COLO829 (cell line): ENCODE measurements around the gene DAPK1.
"Not testable (repeated sequence)": the region's sequence is repeated elsewhere in the genome, so short reads cannot be mapped to it uniquely, and the experiment has no call there.

ENCODE experiments used
- DNase-seq: peaks from one replicate; pipeline ENCODE4 v3.0.0; 2012; ENCODE audit warnings: low spot score

The DAPK1 gene

GRCh38 chr9:87716141-87716540, 218.5 kb downstream of the DAPK1 start:
- peak; percentile 21 for DNase-seq

- DNase-seq: no peak
Observed at GRCh38 chr9:87717456-87717855, 219.8 kb downstream of the DAPK1 start.

- no peak for DNase-seq
Observed at GRCh38 chr9:87718231-87718630, 220.6 kb downstream of the DAPK1 start.

GRCh38 chr9:87718852-87719612, 221.4 kb downstream of the DAPK1 start:
- no peak for DNase-seq

- DNase-seq: no peak
Observed at GRCh38 chr9:87720173-87720572, 222.5 kb downstream of the DAPK1 start.

- DNase-seq: no peak
Observed at GRCh38 chr9:87722393-87723088, 224.9 kb downstream of the DAPK1 start.

GRCh38 chr9:87725356-87725899, 227.8 kb downstream of the DAPK1 start:
- no peak for DNase-seq

- peak; percentile 68 for DNase-seq
Observed at GRCh38 chr9:87725900-87726709, 228.4 kb downstream of the DAPK1 start, which contains the start of gene CTSL. Gene CTSL, plus strand, starts transcription at chr9:87726119. Its CDS starts 1,485 bp downstream, at chr9:87727604.

GRCh38 chr9:87729246-87729645, 231.6 kb downstream of the DAPK1 start:
- no peak for DNase-seq

GRCh38 chr9:87731321-87731720, 233.7 kb downstream of the DAPK1 start:
- no peak for DNase-seq

GRCh38 chr9:87732344-87732743, 234.7 kb downstream of the DAPK1 start:
- no peak for DNase-seq

GRCh38 chr9:87732756-87733155, 235.1 kb downstream of the DAPK1 start:
- DNase-seq: no peak

- DNase-seq: no peak
Observed at GRCh38 chr9:87733273-87734052, 235.8 kb downstream of the DAPK1 start.

GRCh38 chr9:87734106-87734505, 236.4 kb downstream of the DAPK1 start:
- no peak for DNase-seq

GRCh38 chr9:87739546-87739945, 241.9 kb downstream of the DAPK1 start:
- no peak for DNase-seq

GRCh38 chr9:87740209-87740608, 242.5 kb downstream of the DAPK1 start:
- no peak for DNase-seq

GRCh38 chr9:87741326-87741725, 243.7 kb downstream of the DAPK1 start:
- no peak for DNase-seq

- no peak for DNase-seq
Observed at GRCh38 chr9:87741891-87742290, 244.2 kb downstream of the DAPK1 start.

- DNase-seq: no peak
Observed at GRCh38 chr9:87742813-87743428, 245.3 kb downstream of the DAPK1 start.

GRCh38 chr9:87744247-87744646, 246.6 kb downstream of the DAPK1 start:
- not testable (repeated sequence) for DNase-seq

GRCh38 chr9:87746186-87746585, 248.5 kb downstream of the DAPK1 start:
- DNase-seq: no peak
